HG03442 (cell line): ENCODE results near the gene SLC19A1.

Experiments
- ATAC-seq: cut with Tn5 transposase; IDR thresholded peaks from one replicate; pipeline ENCODE4 v1.9.1; 2021; ENCODE audit warnings: mild to moderate bottlenecking, moderate library complexity; ENCODE audit not compliant: unreplicated experiment

Gene SLC19A1

GRCh38 chr21:45496968-45497845 is 45.0 kb downstream of the SLC19A1 start:
- no peak for ATAC-seq

- no peak for ATAC-seq
These were observed 45.9 kb downstream of the SLC19A1 start for GRCh38 chr21:45496151-45496967.

GRCh38 chr21:45494851-45495680 is 47.2 kb downstream of the SLC19A1 start:
- no peak for ATAC-seq

- no peak for ATAC-seq
These were observed 47.9 kb downstream of the SLC19A1 start for GRCh38 chr21:45494135-45494850.

- no peak for ATAC-seq
These were observed 48.7 kb downstream of the SLC19A1 start for GRCh38 chr21:45493401-45494001.

GRCh38 chr21:45492765-45493164 is 49.5 kb downstream of the SLC19A1 start:
- ATAC-seq: no peak

GRCh38 chr21:45491623-45492022 is 50.6 kb downstream of the SLC19A1 start:
- ATAC-seq: no peak

GRCh38 chr21:45491056-45491455 is 51.2 kb downstream of the SLC19A1 start:
- no peak for ATAC-seq

GRCh38 chr21:45490049-45490731 is 52.0 kb downstream of the SLC19A1 start:
- no peak for ATAC-seq

GRCh38 chr21:45489722-45489982 is 52.6 kb downstream of the SLC19A1 start:
- ATAC-seq: no peak

- ATAC-seq: no peak
These were observed 53.1 kb downstream of the SLC19A1 start for GRCh38 chr21:45488931-45489721.

GRCh38 chr21:45487891-45488600 is 54.2 kb downstream of the SLC19A1 start:
- ATAC-seq: no peak

- ATAC-seq: no peak
These were observed 55.0 kb downstream of the SLC19A1 start for GRCh38 chr21:45487161-45487806.

- ATAC-seq: no peak
These were observed 55.6 kb downstream of the SLC19A1 start for GRCh38 chr21:45486443-45487160.

- ATAC-seq: no peak
These were observed 56.4 kb downstream of the SLC19A1 start for GRCh38 chr21:45485686-45486442.

GRCh38 chr21:45484318-45484717 is 57.9 kb downstream of the SLC19A1 start:
- no peak for ATAC-seq
